Stimulated activated naive CD8-positive, alpha-beta T cell treated with anti-CD3 and anti-CD28 coated beads, Interleukin-15, amount 100 ng/mL, for 72 hours (primary cell): Measurements from ENCODE around the gene UQCRC2.
"Not testable (repeated sequence)": the region's sequence is repeated elsewhere in the genome, so short reads cannot be mapped to it uniquely, and the experiment has no call there.

Source experiments
- ATAC-seq: fragments of 150-1000 bp; cut with Tn5 transposase; 2 replicates; pipeline ENCODE4 v1.10.0; 2021; ENCODE audit warnings: mild to moderate bottlenecking, moderate library complexity
- DNase-seq, 2 donors: peaks; one replicate each; pipeline ENCODE4 v3.0.0; 2021 to 2022
- H3K27ac Mint-ChIP-seq, 2 donors: one replicate each; pipeline ENCODE4 v1.8.0; 2022; ENCODE audit warnings: mild to moderate bottlenecking in 2 of 2, mixed read lengths in 2 of 2, moderate library complexity in 2 of 2
- H3K27me3 Mint-ChIP-seq: one replicate; pipeline ENCODE4 v1.8.0; 2022; ENCODE audit warnings: mixed read lengths
- H3K4me1 Mint-ChIP-seq: one replicate; pipeline ENCODE4 v1.8.0; 2022; ENCODE audit warnings: mild to moderate bottlenecking, mixed read lengths
- H3K4me3 Mint-ChIP-seq, 2 donors: one replicate each; pipeline ENCODE4 v1.8.0; 2022; ENCODE audit warnings: mild to moderate bottlenecking in 2 of 2, mixed read lengths in 2 of 2, moderate library complexity in 1 of 2
- H3K9me3 Mint-ChIP-seq, 2 donors: one replicate each; pipeline ENCODE4 v1.8.0; 2022; ENCODE audit warnings: mixed read lengths in 2 of 2

UQCRC2 gene

GRCh38 chr16:21994856-21995465 is 41.8 kb downstream of the UQCRC2 start:
- no peaks in the 10 kb centered on the region for H3K4me1 Mint-ChIP-seq
- no peak overlapping the region for H3K4me3 Mint-ChIP-seq
- H3K27me3 Mint-ChIP-seq = no peaks in the 10 kb centered on the region
- H3K9me3 Mint-ChIP-seq = no peaks in the 10 kb centered on the region
- peak overlapping the region in 1 of 2 donors; percentile 28 for H3K27ac Mint-ChIP-seq
- DNase-seq (no peak), ATAC-seq (no peak)

- H3K9me3 Mint-ChIP-seq = no peaks in the 10 kb centered on the region
These were observed 43.9 kb downstream of the UQCRC2 start for GRCh38 chr16:21996923-21997696.

GRCh38 chr16:21997697-21998480 is 44.7 kb downstream of the UQCRC2 start:
- ATAC-seq = no peak
- Mint-ChIP-seq H3K9me3 (no peaks in the 10 kb centered on the region), H3K4me3 (no peak overlapping the region), H3K4me1 (peaks cover 15% of the 10 kb centered on the region), H3K27ac (peak overlapping the region in 1 of 2 donors; percentile 27), H3K27me3 (no peaks in the 10 kb centered on the region)
- DNase-seq = no peak

More at GRCh38 chr16:21996923-21997696, 43.9 kb downstream of the UQCRC2 start:
- Mint-ChIP-seq H3K4me1 (peaks cover 15% of the 10 kb centered on the region), H3K27me3 (no peaks in the 10 kb centered on the region), H3K27ac (peak overlapping the region in 1 of 2 donors; percentile 47), H3K4me3 (no peak overlapping the region)
- no peak for DNase-seq
- no peak for ATAC-seq

DNA sequence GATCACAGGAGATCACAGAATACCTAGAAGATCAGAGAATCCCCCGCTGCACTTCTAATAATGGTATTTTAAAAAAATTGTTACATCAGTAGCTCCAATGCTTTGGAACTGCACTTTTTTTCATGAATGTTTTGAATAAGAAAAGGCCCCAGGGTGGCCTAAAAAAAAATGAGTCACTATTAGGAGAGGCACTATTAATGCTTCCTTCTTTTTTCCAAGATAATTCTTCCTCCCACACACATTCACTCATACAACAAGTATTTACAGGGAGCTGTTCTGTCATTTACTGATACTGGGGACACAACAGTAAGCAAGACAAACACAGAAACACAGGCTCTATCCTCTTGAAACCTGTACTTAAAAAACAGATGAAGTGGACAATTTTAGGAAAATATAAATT is 48.4 kb downstream of the UQCRC2 start:
- Mint-ChIP-seq H3K9me3 (no peaks in the 10 kb centered on the region), H3K27ac (no peak overlapping the region), H3K27me3 (no peaks in the 10 kb centered on the region), H3K4me3 (no peak overlapping the region), H3K4me1 (peaks cover 16% of the 10 kb centered on the region)
- DNase-seq (no peak), ATAC-seq (no peak)

- not testable (repeated sequence) for H3K27me3 Mint-ChIP-seq, DNase-seq, ATAC-seq, H3K4me3 Mint-ChIP-seq, H3K9me3 Mint-ChIP-seq, H3K27ac Mint-ChIP-seq
- peaks cover 21% of the 10 kb centered on the region for H3K4me1 Mint-ChIP-seq
These were observed 48.9 kb downstream of the UQCRC2 start for GRCh38 chr16:22002047-22002446.

GRCh38 chr16:22003195-22003594 is 50.0 kb downstream of the UQCRC2 start:
- H3K27ac Mint-ChIP-seq = peak overlapping the region in 1 of 2 donors; percentile 29
- no peak overlapping the region for H3K4me3 Mint-ChIP-seq
- no peak for ATAC-seq
- no peaks in the 10 kb centered on the region for H3K9me3 Mint-ChIP-seq
- no peak for DNase-seq
- no peaks in the 10 kb centered on the region for H3K27me3 Mint-ChIP-seq
- peaks cover 27% of the 10 kb centered on the region for H3K4me1 Mint-ChIP-seq

DNA sequence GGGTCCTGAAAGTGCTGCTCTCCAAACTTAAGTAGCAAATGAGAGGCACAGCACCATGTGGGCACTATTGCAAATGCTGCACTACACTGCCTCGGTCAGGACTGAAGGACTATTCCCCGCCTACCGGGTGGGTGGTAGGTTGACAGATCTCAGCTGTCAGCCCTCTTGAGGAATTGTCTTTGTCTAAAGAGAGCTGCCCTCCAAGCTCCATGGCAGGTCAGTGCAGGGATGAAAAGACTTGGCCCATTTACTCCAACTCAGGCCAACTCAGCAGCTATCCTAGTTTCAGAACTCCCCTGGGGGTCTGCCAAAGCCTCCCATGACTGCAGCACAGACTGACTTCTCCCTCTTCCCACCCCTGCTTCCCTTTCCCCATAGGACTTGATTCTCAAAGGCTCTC is 51.2 kb downstream of the UQCRC2 start:
- no peak overlapping the region for H3K27ac Mint-ChIP-seq
- ATAC-seq (no peak), DNase-seq (no peak)

GRCh38 chr16:22005746-22006145 is 52.6 kb downstream of the UQCRC2 start:
- DNase-seq (no peak), ATAC-seq (no peak)
- no peaks in the 10 kb centered on the region for H3K27me3 Mint-ChIP-seq
- H3K9me3 Mint-ChIP-seq = no peaks in the 10 kb centered on the region
- no peak overlapping the region for H3K4me3 Mint-ChIP-seq
- H3K4me1 Mint-ChIP-seq = peaks cover 39% of the 10 kb centered on the region
- no peak overlapping the region for H3K27ac Mint-ChIP-seq

More for the DNA sequence above, 51.2 kb downstream of the UQCRC2 start:
- Mint-ChIP-seq H3K4me1 (peaks cover 36% of the 10 kb centered on the region), H3K9me3 (no peaks in the 10 kb centered on the region), H3K27me3 (no peaks in the 10 kb centered on the region), H3K4me3 (no peak overlapping the region)

- Mint-ChIP-seq H3K4me1 (peaks cover 40% of the 10 kb centered on the region), H3K4me3 (peak overlapping the region; percentile 84 to 93), H3K27ac (no peak overlapping the region), H3K9me3 (no peaks in the 10 kb centered on the region), H3K27me3 (no peaks in the 10 kb centered on the region)
- ATAC-seq (no peak), DNase-seq (no peak)
These were observed 53.5 kb downstream of the UQCRC2 start for GRCh38 chr16:22006636-22007035.

DNA sequence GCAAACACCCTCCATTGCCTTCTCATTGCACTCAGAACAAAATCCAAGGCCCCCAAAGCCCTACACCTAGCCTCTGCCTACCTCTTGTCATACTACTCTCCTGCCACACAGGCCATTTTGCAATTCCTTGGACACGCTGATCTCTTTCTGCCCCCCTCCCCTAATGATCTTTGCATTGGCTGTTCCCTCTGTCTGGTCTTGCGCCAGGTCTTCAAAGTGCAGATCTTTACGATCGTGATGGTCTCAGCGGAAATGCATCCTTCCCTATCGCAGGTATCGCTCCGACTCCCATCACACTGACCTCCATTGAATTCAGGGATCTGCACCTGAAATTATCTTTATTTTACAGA is 54.0 kb downstream of the UQCRC2 start:
- peak overlapping the region in 1 of 2 donors; percentile 62 for H3K27ac Mint-ChIP-seq
- H3K4me3 Mint-ChIP-seq = peak overlapping the region; percentile 84 to 93
- peaks cover 45% of the 10 kb centered on the region for H3K4me1 Mint-ChIP-seq
- no peaks in the 10 kb centered on the region for H3K9me3 Mint-ChIP-seq
- H3K27me3 Mint-ChIP-seq = no peaks in the 10 kb centered on the region
- DNase-seq (no peak), ATAC-seq (no peak)

GRCh38 chr16:22007509-22008214 is 54.5 kb downstream of the UQCRC2 start, which contains the start of gene MOSMO:
MOSMO (plus strand) TSS chr16:22008111; CDS start chr16:22008302, 191 bp downstream.
- Mint-ChIP-seq H3K4me3 (peak within 1 kb of the TSS; percentile 94 to 96), H3K27ac (peak within 1 kb of the TSS; percentile 91 to 98), H3K27me3 (no peaks in the 10 kb centered on the region), H3K9me3 (no peaks in the 10 kb centered on the region), H3K4me1 (peaks cover 51% of the 10 kb centered on the region)
- DNase-seq (peak; percentile 59 to 60), ATAC-seq (peak; percentile 90)

- H3K27me3 Mint-ChIP-seq = no peaks in the 10 kb centered on the region
- H3K4me3 Mint-ChIP-seq = peak overlapping the region; percentile 94 to 96
- peak overlapping the region; percentile 91 to 98 for H3K27ac Mint-ChIP-seq
- peaks cover 58% of the 10 kb centered on the region for H3K4me1 Mint-ChIP-seq
- no peaks in the 10 kb centered on the region for H3K9me3 Mint-ChIP-seq
- ATAC-seq = peak; percentile 64
- DNase-seq = peak; percentile 29 to 42
These were observed 55.3 kb downstream of the UQCRC2 start for GRCh38 chr16:22008215-22009059.

DNA sequence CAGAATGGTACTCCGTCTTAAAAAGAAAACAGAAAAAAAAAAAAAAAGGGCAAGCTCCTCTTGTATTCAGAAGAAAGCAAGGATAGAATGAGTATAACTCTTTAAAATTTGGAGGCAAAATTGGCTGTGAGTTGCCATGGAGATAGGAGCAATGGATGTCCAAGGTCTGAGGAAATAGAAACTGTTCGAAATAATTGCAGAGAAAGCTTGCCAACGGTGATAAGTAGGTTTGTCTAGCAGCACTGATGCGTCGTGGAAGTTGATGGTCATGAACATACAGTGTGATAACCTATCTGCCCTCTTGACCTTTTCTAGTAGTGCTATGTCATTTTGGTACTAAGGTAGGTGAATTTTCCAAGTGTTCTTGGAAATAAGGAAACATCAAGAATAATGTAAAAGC is 57.7 kb downstream of the UQCRC2 start:
- Mint-ChIP-seq H3K27me3 (no peaks in the 10 kb centered on the region), H3K4me1 (peaks cover 73% of the 10 kb centered on the region), H3K27ac (no peak overlapping the region), H3K9me3 (no peaks in the 10 kb centered on the region), H3K4me3 (no peak overlapping the region)
- no peak for ATAC-seq
- DNase-seq = no peak

GRCh38 chr16:22012241-22012640 is 59.1 kb downstream of the UQCRC2 start:
- ATAC-seq (no peak), DNase-seq (no peak)
- Mint-ChIP-seq H3K27me3 (no peaks in the 10 kb centered on the region), H3K27ac (no peak overlapping the region), H3K4me3 (no peak overlapping the region), H3K9me3 (no peaks in the 10 kb centered on the region), H3K4me1 (peaks cover 79% of the 10 kb centered on the region)
